ENCODE results near the gene DAP. TPM values are rescaled to one million over a fixed set of nuclear protein-coding genes. Genes with fewer than 3 reads are reported as not detected.

The DAP gene
- total RNA-seq, 2 experiments from 2014 or later, result 42.5 to 45.3 TPM

DNA sequence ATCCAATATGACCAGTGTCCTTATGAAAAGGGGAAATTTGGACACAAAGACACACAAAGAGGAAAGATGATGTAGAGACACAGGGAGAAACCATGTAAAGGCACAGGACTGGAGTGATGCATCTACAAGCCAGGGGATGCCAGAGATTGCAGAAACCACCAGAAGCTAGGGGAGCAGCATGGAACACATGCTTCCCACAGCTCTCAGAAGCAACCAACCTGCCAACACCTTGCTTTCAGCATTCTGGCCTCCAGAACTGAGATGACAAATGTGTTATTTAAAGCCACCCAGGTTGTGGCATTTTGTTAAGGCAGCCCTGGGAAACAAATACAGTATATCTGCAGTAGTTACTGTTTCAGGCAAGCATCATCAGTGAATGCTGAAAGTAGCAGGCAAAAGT lies 23.2 kb downstream of the DAP start:
- Mint-ChIP-seq H3K4me3 (no peak overlapping the region), H3K27me3 (no peaks in the 10 kb centered on the region), H3K27ac (no peak overlapping the region), H3K4me1 (ENCODE audit: low read depth) (peaks cover 5% of the 10 kb centered on the region), H3K9me3 (no peaks in the 10 kb centered on the region), H3K36me3 (ENCODE audit: low read depth) (peaks cover 44% of the 10 kb centered on the region)
- CTCF ChIA-PET, result interaction anchor here (0.6 kb wide), 1 partner anchor 379 kb away, joined by 4 read pairs; no protein-coding TSS in a partner anchor
- DNase-seq (no peak), ATAC-seq (no peak)
- TF ChIP-seq, protein P1, sequence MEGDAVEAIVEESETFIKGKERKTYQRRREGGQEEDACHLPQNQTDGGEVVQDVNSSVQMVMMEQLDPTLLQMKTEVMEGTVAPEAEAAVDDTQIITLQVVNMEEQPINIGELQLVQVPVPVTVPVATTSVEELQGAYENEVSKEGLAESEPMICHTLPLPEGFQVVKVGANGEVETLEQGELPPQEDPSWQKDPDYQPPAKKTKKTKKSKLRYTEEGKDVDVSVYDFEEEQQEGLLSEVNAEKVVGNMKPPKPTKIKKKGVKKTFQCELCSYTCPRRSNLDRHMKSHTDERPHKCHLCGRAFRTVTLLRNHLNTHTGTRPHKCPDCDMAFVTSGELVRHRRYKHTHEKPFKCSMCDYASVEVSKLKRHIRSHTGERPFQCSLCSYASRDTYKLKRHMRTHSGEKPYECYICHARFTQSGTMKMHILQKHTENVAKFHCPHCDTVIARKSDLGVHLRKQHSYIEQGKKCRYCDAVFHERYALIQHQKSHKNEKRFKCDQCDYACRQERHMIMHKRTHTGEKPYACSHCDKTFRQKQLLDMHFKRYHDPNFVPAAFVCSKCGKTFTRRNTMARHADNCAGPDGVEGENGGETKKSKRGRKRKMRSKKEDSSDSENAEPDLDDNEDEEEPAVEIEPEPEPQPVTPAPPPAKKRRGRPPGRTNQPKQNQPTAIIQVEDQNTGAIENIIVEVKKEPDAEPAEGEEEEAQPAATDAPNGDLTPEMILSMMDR (IDR thresholded peaks at IDR 0.05), result no peak
- intact Hi-C loops (cut with micrococcal nuclease), result no loop called here
- POLR2A ChIA-PET, result no interaction called here

DNA sequence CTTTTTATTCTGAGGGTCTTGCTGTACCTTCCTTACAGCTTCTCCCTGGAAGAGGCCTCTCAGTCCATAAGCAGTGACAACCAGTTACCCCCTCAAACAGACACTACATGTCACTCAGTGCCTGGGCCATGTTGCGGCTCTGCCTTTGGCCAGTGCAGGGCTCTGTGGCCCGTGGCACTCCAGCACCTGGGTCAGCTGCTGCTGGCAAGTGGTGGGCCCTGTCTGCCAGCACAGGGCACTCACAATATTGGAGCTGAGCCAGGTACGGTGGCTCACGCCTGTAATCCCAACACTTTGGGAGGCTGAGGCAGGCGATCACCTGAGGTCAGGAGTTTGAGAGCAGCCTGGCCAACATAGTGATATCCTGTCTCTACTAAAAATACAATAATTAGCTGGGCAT lies 24.2 kb downstream of the DAP start:
- CTCF ChIA-PET, result no interaction called here
- Mint-ChIP-seq H3K27ac (no peak overlapping the region), H3K36me3 (ENCODE audit: low read depth) (peaks cover 45% of the 10 kb centered on the region), H3K9me3 (no peaks in the 10 kb centered on the region), H3K27me3 (no peaks in the 10 kb centered on the region), H3K4me3 (no peak overlapping the region), H3K4me1 (ENCODE audit: low read depth) (peaks cover 6% of the 10 kb centered on the region)
- TF ChIP-seq, protein P1 (IDR thresholded peaks at IDR 0.05), result no peak
- intact Hi-C loops (cut with micrococcal nuclease), result no loop called here
- POLR2A ChIA-PET, result no interaction called here
- ATAC-seq (no peak), DNase-seq (no peak)

DNA sequence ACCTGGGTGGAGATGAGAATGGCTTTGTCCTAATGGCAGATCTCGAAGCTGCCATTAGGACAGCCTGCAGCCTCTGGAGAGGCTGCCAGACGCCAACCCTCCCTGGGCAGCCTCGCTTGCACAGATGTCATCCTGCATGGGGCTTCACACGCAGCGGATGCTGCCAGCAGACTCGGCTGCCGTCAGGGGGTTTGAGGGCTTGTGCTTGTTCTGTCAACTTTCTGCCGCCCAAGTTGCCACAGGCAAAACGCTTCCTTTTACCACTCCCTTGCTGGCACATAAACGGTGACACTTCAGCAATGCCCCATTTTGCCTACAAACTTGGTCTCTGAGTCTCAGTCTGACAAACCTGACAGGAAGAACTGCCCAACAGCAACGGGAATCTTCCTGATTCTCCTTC lies 24.7 kb downstream of the DAP start:
- H3K36me3 Mint-ChIP-seq (ENCODE audit: low read depth), result peaks cover 40% of the 10 kb centered on the region

DNA sequence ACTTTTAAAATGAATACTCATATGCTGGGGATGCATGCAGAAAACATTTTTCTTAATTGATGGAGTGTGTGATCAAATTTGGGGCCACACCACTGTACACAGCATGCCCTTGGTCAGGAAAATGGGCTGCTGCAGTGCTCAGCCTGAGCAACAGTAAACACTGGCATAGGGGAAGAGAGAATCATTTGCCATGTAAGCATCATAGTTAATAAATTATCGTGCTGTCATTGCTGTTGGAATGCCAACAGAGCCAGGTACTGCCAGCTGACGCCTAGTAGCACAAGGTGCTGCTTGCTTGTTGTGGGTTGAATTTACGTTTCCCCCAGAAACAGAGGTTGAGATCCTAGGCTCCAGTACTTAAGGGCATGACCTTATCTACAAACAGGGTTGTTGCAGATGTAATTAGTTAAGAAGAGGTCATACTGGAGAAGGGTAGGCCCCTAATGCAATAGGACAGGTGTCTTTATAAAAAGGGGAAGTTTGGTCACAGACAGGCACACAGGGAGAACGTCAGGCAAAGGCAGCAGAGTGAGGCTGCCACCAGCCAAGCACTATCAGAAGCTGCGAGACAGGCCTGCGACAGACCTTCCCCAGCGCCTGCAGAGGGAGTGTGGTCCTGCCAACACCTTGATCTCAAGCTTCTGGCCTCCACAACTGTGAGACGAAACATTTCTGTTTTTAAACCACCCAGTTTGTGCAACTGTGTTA lies 25.3 kb downstream of the DAP start:
- intact Hi-C loops (cut with micrococcal nuclease), result no loop called here
- POLR2A ChIA-PET, result no interaction called here
- DNase-seq (no peak), ATAC-seq (no peak)
- TF ChIP-seq, protein P1 (IDR thresholded peaks at IDR 0.05), result no peak
- Mint-ChIP-seq H3K4me3 (no peak overlapping the region), H3K36me3 (ENCODE audit: low read depth) (peaks cover 34% of the 10 kb centered on the region), H3K27me3 (no peaks in the 10 kb centered on the region), H3K4me1 (ENCODE audit: low read depth) (peaks cover 6% of the 10 kb centered on the region), H3K9me3 (no peaks in the 10 kb centered on the region), H3K27ac (no peak overlapping the region)
- CTCF ChIA-PET, result no interaction called here

More for the DNA sequence above, 24.7 kb downstream of the DAP start:
- Mint-ChIP-seq H3K27me3 (no peaks in the 10 kb centered on the region), H3K4me3 (no peak overlapping the region), H3K9me3 (no peaks in the 10 kb centered on the region), H3K27ac (no peak overlapping the region), H3K4me1 (ENCODE audit: low read depth) (peaks cover 6% of the 10 kb centered on the region)
- DNase-seq, result no peak
- TF ChIP-seq, protein P1 (IDR thresholded peaks at IDR 0.05), result no peak
- no peak for ATAC-seq
- ChIA-PET POLR2A (no interaction called here), CTCF (no interaction called here)
- intact Hi-C loops (cut with micrococcal nuclease), result no loop called here

DNA sequence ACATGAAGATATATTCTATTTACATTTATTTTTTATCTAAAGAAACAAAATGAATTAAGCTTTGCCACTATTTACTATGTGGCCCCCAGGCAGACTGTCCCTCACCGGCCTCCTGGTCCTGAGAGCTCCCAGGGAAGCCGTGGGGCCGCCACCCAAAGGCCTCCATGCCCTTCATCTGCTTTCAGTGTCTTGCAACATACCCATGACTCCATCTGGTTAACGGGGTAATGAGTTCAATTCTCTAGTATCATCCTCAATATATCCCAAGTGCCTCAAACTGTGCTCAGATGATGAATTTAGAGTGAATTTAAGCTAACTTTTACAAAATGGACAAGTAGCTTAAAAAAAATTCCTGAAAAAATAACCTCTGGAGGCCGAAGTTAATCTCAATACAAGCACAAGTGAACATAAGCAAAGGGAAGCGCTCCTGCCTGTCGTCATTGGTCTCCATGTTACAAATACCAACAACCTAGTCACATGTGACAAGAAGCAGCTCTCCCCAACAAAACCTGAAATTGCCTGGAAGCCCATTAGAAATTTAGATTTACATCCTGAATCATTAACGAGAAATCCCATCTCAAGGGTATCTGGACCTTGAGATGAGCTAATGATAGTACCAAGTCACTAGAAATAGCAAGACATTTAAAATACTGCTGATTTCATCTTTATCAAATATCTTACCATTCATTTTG lies 26.1 kb downstream of the DAP start:
- Mint-ChIP-seq H3K27ac (no peak overlapping the region), H3K27me3 (no peaks in the 10 kb centered on the region), H3K36me3 (ENCODE audit: low read depth) (peaks cover 27% of the 10 kb centered on the region), H3K4me3 (no peak overlapping the region), H3K9me3 (no peaks in the 10 kb centered on the region), H3K4me1 (ENCODE audit: low read depth) (peaks cover 6% of the 10 kb centered on the region)
- ATAC-seq, result no peak
- POLR2A ChIA-PET, result no interaction called here
- no peak for DNase-seq
- TF ChIP-seq, protein P1 (IDR thresholded peaks at IDR 0.05), result no peak
- CTCF ChIA-PET, result interaction anchor here (0.7 kb wide), 1 partner anchor 33 kb away, joined by 4 read pairs; no protein-coding TSS in a partner anchor
- intact Hi-C loops (cut with micrococcal nuclease), result no loop called here
